NCI-H526 (cell line): ENCODE measurements around the gene CTSH.
"Not testable (repeated sequence)": the region's sequence is repeated elsewhere in the genome, so short reads cannot be mapped to it uniquely, and the experiment has no call there.

Experiments used
- DNase-seq, 2 experiments: peaks; one replicate each; lab custom pipeline; 2025; lab: John Stamatoyannopoulos, UW

Gene CTSH

DNA sequence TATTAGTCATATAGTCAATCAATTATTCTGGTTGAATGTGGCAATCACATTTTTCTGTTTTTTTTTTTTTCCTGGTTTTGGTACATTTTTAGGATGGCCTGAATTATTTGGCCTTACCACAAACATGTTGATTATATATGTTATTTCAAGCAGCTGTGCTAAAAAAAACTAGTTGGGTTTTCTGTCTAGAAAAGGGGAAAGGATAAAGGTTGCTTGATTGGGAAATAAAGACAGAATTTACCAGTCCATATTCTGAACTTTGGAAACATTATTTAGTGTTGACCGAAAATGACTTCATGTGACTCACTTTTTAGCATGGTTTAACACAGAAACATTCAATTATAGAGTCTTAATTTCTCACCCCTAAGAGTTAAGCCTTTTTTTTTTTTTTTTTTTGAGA is 64.0 kb downstream of the CTSH start:
- DNase-seq = no peak

DNA sequence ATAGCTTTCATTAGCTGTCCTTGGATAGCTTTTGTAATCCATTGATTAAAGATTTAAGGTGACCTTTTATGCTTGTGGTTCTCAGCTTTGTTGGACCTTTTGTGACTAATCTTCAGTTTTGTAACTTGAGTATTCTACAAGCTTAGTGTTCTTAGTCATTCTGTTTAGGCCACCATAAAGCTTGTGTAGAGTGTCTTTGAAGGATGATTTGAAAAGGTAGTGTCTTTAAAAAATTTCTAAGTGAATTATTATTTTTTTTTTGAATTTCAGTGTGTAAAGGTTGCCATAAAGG is 64.7 kb downstream of the CTSH start:
- DNase-seq = no peak

- DNase-seq = no peak
Measured at GRCh38 chr15:78879517-78880241, 65.2 kb downstream of the CTSH start.

GRCh38 chr15:78878356-78878755 is 66.5 kb downstream of the CTSH start:
- no peak for DNase-seq

DNA sequence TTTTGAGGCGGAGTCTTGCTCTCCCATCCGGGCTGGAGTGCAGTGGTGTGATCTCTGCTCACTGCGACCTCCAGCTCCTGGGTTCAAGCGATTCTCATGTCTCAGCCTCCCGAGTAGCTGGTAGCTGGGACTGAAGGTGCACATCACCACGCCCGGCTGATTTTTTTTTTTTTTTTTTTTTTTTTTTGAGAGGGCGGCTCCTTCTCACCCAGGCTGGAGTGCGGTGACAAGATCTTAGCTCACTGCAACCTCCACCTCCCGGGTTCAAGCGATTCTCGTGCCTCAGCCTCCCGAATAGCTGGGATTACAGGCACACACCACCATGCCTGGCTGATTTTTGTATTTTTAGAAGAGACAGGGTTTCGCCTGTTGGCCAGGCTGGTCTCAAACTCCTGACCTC is 67.9 kb downstream of the CTSH start:
- DNase-seq = not testable (repeated sequence)

DNA sequence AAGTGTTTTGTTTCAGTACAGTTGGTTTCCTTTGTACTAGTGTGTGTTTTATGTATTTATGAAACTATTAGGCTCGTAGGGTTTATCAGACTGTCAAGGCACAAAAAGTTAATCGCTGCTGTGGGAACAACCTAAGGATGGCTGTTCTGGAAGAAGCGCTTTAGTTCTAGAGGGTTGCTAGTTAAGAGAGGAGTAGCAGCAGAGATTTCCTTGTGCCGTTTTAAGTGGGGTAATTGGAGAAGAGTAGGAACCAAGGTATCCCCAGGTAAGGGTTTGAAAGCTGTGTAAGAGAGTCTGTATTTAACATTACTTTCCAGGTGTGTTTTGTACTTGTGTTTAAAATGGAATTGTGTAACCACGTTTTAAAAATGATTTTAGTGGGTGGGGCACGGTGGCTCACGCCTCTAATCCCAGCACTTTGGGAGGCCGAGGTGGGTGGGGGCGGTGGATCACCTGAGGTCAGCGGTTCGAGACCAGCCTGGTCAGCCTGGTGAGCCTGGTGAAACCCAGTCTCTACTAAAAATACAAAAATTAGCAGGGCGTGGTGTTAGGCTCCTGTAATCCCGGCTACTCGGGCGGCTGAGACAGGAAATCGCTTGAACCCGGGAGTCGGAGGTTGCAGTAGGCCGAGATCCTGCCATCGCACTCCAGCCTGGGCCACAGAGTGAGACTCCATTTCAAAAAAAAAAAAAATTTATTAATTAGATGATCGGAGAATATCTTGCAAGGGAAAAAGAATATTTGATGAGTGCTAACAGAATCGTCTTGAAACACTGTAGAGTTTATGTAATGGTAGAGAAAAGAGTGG is 69.5 kb downstream of the CTSH start:
- no peak for DNase-seq

DNA sequence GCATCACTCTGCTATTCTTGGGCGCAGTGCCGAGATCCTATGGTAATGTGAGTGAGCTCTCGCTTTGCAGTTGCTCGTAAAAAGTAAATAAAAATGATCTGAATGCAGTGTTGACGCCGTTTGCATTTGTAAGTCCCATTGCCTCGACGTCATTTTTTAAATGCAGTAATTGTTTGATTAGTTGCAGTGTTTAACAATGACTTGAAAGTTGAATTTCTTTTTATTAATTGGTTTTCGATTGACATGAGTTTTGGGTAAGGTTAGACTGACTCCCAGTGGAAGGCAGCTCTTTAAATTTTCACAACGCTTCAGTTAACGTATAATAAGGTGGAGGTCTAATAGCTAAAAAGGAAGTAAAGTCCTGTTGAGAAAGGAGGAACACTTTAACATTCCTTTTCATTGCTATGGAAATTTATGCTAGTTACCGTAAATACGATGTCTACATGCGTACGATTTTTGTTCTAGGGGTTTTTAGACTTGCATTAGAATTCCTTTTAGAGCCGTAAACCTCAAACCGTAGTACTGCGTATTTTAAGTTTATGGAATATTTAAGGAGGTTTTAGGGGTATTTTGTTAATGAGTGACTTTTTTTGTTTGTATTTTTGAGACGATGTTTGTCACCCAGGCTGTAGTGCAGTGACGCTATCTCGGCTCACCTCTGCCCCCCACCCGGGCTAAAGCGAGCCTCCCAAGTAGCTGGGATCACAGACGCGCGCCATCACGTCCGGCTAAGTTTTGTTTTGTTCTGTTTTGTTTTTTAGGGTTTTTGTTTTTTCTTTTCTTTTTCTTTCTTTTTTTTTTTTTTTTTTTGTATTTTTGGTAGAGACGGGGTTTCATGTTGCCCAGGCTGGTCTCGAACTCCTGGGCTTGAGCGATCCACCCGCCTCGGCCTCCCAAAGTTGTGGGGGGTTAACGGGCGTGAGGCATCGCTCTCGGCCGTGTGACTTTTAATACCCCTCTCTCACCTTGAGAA is 70.8 kb downstream of the CTSH start:
- peak; percentile 34 to 38 for DNase-seq

DNA sequence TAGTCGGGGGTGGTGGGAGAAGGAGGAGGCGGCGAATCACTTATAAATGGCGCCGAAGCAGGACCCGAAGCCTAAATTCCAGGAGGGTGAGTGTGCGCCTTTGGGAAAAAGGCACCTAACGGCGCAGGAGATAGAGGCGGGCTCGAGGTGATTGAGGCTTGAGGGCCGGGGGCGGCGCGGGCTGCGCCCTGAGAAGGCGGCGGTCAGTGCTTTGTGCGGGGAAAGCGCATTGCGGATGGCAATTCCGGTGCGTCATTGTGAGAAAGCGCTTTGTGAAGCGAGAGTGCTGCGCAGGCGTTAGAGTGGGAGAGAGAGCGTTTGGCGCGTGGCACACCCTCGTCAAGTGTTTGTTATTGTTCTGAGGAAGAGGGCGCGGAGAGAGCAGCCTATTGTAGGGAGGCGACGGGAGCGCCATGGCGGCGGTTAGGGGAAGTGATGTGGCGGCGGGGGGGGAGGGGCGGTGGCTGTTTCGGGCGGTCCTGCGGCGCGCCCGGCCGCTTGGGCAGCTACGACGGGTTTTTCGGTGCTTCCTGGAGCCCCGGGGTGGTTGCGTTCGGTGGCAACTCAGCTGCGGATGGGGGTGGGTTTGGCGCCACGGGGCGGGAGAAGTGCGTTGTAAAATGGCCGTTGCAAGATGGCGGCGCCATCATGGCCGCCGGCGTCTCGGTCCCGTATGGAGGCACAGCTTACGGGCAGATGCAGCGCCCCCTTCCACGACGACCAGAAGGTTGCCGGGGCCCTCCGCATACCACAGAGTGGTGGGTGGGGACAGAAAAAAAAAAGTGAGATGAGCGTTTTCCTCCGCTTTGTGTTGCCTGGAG is 71.7 kb downstream of the CTSH start:
- DNase-seq = peak; percentile 77 to 89

GRCh38 chr15:78872155-78872971 is 72.5 kb downstream of the CTSH start, which contains the start of gene MORF4L1:
MORF4L1 (plus strand) TSS chr15:78872890; CDS start chr15:78873018, 128 bp downstream.
- DNase-seq = peak; percentile 88 to 96

DNA sequence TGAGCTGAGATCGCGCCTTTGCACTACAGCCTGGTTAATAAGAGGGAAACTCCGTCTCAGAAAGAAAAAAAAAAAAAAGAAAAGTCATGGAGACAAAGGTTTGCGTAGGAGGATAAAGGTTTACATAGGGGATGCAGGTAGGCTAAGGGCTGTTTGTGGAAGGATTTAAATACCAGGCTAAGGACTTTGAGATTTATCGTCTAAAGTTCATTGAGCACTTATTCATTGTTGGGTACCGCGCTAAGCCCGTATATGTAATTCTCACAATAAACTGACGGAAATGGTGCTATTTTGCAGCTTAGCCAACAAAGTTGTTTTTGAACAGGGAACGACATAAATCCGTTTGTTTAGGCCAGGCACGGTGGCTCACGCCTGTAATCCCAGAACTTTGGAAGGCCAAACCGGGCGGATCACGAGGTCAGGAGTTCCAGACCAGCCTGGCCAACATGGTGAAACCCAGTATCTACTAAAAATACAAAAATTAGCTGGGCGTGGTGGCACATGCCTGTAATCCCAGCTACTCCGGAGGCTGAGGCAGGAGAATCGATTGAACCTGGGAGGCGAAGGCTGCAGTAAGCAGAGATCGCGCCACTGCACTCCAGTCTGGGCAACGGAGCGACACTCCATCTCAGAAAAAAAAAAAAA is 73.2 kb downstream of the CTSH start:
- not testable (repeated sequence) for DNase-seq
